WTC11 (cell line): ENCODE measurements around the gene ATXN7L3B.

Experiments
- CREB1 ChIP-seq: sonication (generic); formaldehyde crosslinking; IDR thresholded peaks from 2 replicates; pipeline ENCODE4 v1.8.0; 2023; ENCODE audit warnings: mild to moderate bottlenecking, missing genetic modification reagents
- FOXJ3 ChIP-seq: sonication (generic); formaldehyde crosslinking; IDR thresholded peaks from 2 replicates; pipeline ENCODE4 v1.9.0; 2021; ENCODE audit warnings: missing genetic modification reagents, mild to moderate bottlenecking, borderline replicate concordance
- KAT7 ChIP-seq: sonication (generic); formaldehyde crosslinking; IDR thresholded peaks from 2 replicates; pipeline ENCODE4 v1.8.1; 2023; ENCODE audit warnings: missing genetic modification reagents, mild to moderate bottlenecking, borderline replicate concordance
- SP1 ChIP-seq: sonication (generic); formaldehyde crosslinking; conservative IDR thresholded peaks from 2 replicates; pipeline ENCODE4 v1.8.1; 2022; ENCODE audit warnings: missing genetic modification reagents
- ZNF138 ChIP-seq: sonication (generic); formaldehyde crosslinking; conservative IDR thresholded peaks from 2 replicates; pipeline ENCODE4 v1.8.1; 2022; ENCODE audit warnings: mild to moderate bottlenecking, moderate library complexity, missing genetic modification reagents
- TF ChIP-seq, protein P1 (sequence below): fragments of 250-450 bp; sonication (Bioruptor Pico); IDR thresholded peaks from 2 replicates; pipeline ENCODE4 v1.9.0; 2021; ENCODE audit warnings: mild to moderate bottlenecking
- TF ChIP-seq, protein P2 (sequence below): fragments of 200-600 bp; IDR thresholded peaks from 2 replicates; pipeline ENCODE4 v1.8.0; 2022; ENCODE audit warnings: antibody characterized with exemption

DNA sequence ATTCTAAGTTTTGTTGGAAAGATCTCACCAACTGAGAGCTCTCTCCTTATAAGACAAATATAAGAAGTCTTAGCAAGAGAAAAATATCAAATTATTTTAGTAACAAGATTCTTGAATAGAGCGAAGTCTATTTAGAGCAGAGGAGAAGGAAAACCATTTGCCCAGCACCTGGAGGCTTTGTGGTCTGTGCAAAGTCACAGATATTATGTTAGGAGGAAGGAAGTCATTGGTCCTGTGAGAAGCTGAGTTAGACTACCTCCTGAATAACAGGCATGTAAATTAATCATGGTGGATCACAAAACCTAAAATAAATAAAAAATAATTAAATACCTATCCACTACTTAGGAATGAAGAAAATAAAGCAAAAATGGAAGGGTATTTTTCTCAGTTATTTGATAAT is 38.4 kb upstream of the ATXN7L3B start:
- TF ChIP-seq SP1 (CRISPR knock-in tag) (no peak), FOXJ3 (CRISPR knock-in tag) (no peak), KAT7 (CRISPR knock-in tag) (no peak), ZNF138 (no peak), CREB1 (CRISPR knock-in tag) (no peak)
- TF ChIP-seq, protein P1, sequence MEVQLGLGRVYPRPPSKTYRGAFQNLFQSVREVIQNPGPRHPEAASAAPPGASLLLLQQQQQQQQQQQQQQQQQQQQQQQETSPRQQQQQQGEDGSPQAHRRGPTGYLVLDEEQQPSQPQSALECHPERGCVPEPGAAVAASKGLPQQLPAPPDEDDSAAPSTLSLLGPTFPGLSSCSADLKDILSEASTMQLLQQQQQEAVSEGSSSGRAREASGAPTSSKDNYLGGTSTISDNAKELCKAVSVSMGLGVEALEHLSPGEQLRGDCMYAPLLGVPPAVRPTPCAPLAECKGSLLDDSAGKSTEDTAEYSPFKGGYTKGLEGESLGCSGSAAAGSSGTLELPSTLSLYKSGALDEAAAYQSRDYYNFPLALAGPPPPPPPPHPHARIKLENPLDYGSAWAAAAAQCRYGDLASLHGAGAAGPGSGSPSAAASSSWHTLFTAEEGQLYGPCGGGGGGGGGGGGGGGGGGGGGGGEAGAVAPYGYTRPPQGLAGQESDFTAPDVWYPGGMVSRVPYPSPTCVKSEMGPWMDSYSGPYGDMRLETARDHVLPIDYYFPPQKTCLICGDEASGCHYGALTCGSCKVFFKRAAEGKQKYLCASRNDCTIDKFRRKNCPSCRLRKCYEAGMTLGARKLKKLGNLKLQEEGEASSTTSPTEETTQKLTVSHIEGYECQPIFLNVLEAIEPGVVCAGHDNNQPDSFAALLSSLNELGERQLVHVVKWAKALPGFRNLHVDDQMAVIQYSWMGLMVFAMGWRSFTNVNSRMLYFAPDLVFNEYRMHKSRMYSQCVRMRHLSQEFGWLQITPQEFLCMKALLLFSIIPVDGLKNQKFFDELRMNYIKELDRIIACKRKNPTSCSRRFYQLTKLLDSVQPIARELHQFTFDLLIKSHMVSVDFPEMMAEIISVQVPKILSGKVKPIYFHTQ (CRISPR knock-in tag), result no peak
- TF ChIP-seq, protein P2, sequence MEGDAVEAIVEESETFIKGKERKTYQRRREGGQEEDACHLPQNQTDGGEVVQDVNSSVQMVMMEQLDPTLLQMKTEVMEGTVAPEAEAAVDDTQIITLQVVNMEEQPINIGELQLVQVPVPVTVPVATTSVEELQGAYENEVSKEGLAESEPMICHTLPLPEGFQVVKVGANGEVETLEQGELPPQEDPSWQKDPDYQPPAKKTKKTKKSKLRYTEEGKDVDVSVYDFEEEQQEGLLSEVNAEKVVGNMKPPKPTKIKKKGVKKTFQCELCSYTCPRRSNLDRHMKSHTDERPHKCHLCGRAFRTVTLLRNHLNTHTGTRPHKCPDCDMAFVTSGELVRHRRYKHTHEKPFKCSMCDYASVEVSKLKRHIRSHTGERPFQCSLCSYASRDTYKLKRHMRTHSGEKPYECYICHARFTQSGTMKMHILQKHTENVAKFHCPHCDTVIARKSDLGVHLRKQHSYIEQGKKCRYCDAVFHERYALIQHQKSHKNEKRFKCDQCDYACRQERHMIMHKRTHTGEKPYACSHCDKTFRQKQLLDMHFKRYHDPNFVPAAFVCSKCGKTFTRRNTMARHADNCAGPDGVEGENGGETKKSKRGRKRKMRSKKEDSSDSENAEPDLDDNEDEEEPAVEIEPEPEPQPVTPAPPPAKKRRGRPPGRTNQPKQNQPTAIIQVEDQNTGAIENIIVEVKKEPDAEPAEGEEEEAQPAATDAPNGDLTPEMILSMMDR, result no peak
